RWPE1 (cell line): Measurements from ENCODE around the gene KLK13.

Experiments used
- CTCF ChIA-PET: fragments of 350-600 bp; sonication (Branson Sonifier 250); formaldehyde crosslinking; extraction: SDS; loops from one replicate; lab custom pipeline; 2021; lab: Yijun Ruan, JAX
- POLR2A ChIA-PET: fragments of 400-600 bp; formaldehyde crosslinking; extraction: SDS; loops from one replicate; lab custom pipeline; 2020; ENCODE audit warnings: antibody characterized with exemption; ENCODE audit not compliant: low non-redundant PET; lab: Yijun Ruan, JAX
- DNase-seq: peaks from one replicate; pipeline ENCODE4 v3.0.0; 2012; ENCODE audit warnings: low spot score
- H3K27ac ChIP-seq: fragments of 450-650 bp; 2 replicates; pipeline ENCODE4 v1.5.1; 2017
- TF ChIP-seq, protein P1 (sequence below): fragments of 450-650 bp; conservative IDR thresholded peaks from 2 replicates; pipeline ENCODE4 v1.5.1; 2017; ENCODE audit warnings: low read depth, mild to moderate bottlenecking

The KLK13 gene

DNA sequence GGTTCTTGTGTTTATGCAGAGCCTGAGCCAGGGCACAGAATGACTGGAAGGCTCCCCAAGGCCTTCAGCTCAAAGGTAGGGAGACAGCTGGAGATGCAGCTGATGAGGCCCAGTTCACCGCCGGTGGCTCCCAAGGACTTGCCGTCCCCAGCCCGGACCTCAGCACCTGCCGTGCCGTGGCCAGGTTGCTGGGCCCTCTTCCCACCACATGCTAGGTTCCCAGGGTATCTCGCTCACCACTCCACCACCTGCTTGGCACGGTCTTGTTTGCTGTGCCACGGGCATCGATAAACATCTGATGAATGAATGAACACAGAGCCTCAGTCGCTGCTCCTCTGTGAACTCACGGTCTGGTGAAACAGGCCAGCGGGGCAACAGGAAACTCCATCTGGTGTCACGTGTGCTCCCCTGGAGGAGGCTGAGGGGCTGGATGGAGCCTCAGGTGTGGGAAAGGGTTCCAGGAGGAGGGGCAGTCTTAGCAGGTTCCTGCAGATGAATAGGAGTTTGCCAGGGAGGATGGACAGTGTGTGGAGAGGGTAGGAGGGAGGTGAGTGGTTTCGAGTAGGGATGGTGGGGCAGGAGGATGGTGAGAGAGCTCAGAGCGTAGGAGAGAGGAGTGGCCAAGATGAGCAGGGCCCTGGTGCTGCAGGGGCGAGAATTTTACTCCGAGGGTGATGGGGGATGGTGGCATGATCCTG, 21.4 kb upstream of the KLK13 start:
- ChIA-PET POLR2A (no interaction called here), CTCF (interaction anchor here (0.7 kb wide), 1 partner anchor 71 kb away, joined by 3 read pairs; no protein-coding TSS in a partner anchor)
- DNase-seq: no peak

GRCh38 chr19:51084505-51084904, 19.6 kb upstream of the KLK13 start:
- no peak for DNase-seq
- ChIA-PET CTCF (no interaction called here), POLR2A (no interaction called here)
- TF ChIP-seq, protein P1, sequence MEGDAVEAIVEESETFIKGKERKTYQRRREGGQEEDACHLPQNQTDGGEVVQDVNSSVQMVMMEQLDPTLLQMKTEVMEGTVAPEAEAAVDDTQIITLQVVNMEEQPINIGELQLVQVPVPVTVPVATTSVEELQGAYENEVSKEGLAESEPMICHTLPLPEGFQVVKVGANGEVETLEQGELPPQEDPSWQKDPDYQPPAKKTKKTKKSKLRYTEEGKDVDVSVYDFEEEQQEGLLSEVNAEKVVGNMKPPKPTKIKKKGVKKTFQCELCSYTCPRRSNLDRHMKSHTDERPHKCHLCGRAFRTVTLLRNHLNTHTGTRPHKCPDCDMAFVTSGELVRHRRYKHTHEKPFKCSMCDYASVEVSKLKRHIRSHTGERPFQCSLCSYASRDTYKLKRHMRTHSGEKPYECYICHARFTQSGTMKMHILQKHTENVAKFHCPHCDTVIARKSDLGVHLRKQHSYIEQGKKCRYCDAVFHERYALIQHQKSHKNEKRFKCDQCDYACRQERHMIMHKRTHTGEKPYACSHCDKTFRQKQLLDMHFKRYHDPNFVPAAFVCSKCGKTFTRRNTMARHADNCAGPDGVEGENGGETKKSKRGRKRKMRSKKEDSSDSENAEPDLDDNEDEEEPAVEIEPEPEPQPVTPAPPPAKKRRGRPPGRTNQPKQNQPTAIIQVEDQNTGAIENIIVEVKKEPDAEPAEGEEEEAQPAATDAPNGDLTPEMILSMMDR: no peak
- no peak overlapping the region for H3K27ac ChIP-seq

More for the DNA sequence above, 21.4 kb upstream of the KLK13 start:
- TF ChIP-seq, protein P1: no peak
- H3K27ac ChIP-seq: no peak overlapping the region

GRCh38 chr19:51083783-51084182, 18.9 kb upstream of the KLK13 start:
- TF ChIP-seq, protein P1: no peak
- no peak overlapping the region for H3K27ac ChIP-seq
- POLR2A ChIA-PET: no interaction called here
- CTCF ChIA-PET: no interaction called here
- no peak for DNase-seq

DNA sequence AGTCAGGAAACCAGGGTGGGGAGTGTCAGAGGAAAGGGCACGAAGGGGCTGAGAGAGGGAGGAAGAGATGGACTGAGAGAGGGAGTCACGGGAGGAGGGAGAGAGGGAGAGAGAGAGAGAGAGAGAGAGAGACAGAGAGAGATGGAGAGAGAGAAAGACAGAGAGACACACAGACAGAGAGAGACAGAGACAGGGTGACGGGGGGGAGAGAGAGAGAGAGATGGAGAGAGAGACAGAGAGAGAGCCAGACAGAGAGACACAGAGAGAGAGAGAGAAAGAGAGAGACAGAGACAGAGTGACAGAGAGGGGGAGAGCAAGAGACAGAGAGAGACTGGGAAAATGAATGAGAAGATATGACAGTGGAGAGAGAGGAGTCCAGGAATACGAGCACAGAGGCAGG, 18.3 kb upstream of the KLK13 start:
- DNase-seq: no peak
- TF ChIP-seq, protein P1: no peak
- ChIA-PET CTCF (no interaction called here), POLR2A (no interaction called here)
- H3K27ac ChIP-seq: no peak overlapping the region

DNA sequence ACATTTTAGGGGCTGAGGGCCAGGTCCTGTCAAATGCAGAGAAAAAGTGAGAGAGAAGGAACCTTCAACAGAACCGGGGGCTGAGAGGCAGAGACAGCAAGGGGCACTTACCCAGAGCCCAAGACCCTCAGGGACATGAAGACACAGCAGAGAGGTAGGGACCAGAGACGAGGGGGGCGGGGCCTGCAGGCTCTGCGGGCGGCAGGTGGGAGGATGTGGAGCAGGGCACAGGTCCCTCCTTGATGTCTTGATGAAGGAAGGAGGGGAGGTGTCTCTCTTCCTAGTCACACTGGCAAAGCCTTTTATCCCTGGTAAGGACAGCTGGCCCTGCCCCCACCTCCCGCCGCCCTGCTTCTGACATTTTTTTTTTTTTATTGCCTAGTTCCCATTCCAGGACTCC, 17.7 kb upstream of the KLK13 start, which contains the start of gene KLK14:
Gene KLK14 (minus strand): TSS at position 277 of the 400 bp plus-strand sequence. CDS start 273 bp downstream, at position 4.
- TF ChIP-seq, protein P1: no peak
- no peak within 1 kb of the TSS for H3K27ac ChIP-seq
- CTCF ChIA-PET: no interaction called here
- DNase-seq: no peak
- POLR2A ChIA-PET: no interaction called here

- ChIA-PET CTCF (interaction anchor here (0.7 kb wide), 1 partner anchor 87 kb away, joined by 3 read pairs; no protein-coding TSS in a partner anchor), POLR2A (no interaction called here)
- TF ChIP-seq, protein P1: no peak
- DNase-seq: no peak
- no peak overlapping the region for H3K27ac ChIP-seq
Observed at GRCh38 chr19:51081476-51081875, 16.6 kb upstream of the KLK13 start.
